ENCODE data around the gene C16orf90. TPM values are rescaled to one million over a fixed set of nuclear protein-coding genes. Genes with fewer than 3 reads are reported as not detected.

C16orf90 gene
- polyA plus RNA-seq, 1 experiment, result not detected

DNA sequence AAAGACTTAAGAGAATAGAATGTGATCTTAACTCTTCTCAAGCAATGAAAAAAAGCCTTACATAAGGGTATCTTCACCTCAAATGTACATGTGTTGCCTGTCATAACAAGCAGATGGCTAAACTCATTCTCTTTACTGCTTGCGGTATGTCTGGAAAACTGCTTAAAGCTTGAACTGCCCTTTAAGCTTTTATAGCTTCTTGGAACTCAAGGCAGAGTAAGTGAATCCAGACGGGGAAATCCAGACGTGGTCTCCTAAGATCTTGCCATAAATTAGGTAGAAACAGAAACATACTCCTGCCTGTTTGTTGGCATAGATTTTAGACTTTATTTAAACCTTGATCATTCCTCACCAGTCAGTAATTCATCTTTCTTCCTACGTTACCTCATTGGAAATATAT lies 25.1 kb upstream of the C16orf90 start:
- Histone ChIP-seq H3K4me3 (ENCODE audit: low read depth, low read length) (no peak overlapping the region), H3K27me3 (ENCODE audit: control insufficient read depth, insufficient read depth, low read length) (no peaks in the 10 kb centered on the region), H3K36me3 (ENCODE audit: control insufficient read depth, insufficient read depth, low read length) (peaks cover 15% of the 10 kb centered on the region)
- ChIA-PET POLR2A (no interaction called here), CTCF (no interaction called here)
- peak; percentile 93 for DNase-seq (ENCODE audit: low read depth)
- TF ChIP-seq, protein P1, sequence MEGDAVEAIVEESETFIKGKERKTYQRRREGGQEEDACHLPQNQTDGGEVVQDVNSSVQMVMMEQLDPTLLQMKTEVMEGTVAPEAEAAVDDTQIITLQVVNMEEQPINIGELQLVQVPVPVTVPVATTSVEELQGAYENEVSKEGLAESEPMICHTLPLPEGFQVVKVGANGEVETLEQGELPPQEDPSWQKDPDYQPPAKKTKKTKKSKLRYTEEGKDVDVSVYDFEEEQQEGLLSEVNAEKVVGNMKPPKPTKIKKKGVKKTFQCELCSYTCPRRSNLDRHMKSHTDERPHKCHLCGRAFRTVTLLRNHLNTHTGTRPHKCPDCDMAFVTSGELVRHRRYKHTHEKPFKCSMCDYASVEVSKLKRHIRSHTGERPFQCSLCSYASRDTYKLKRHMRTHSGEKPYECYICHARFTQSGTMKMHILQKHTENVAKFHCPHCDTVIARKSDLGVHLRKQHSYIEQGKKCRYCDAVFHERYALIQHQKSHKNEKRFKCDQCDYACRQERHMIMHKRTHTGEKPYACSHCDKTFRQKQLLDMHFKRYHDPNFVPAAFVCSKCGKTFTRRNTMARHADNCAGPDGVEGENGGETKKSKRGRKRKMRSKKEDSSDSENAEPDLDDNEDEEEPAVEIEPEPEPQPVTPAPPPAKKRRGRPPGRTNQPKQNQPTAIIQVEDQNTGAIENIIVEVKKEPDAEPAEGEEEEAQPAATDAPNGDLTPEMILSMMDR (IDR thresholded peaks at IDR 0.05; ENCODE audit: insufficient read depth, low read depth, low read length), result no peak

DNA sequence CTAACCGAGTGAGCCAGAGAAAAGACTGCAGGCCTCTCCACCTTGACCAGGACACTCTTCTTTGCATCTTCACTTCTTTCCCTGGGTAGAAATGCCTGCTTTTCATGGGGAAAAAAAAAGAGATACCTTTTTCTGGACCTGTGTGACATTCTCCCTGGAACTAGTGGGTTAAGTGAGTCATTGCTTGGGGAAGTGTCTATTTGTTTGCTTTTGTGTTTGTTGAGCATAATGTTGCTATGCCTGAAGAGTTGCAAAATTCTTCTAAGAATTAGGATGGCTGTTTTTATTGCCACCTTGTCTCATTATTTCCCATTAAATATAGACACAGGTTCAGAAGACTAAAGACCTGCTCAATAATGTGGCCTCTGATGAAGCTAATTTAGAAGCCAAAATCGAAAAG lies 24.3 kb upstream of the C16orf90 start:
- ChIA-PET CTCF (interaction anchor here (1.5 kb wide), 1 partner anchor 18 kb away, joined by 4 read pairs; no protein-coding TSS in a partner anchor), POLR2A (no interaction called here)
- Histone ChIP-seq H3K36me3 (ENCODE audit: control insufficient read depth, insufficient read depth, low read length) (peaks cover 8% of the 10 kb centered on the region), H3K4me3 (ENCODE audit: low read depth, low read length) (no peak overlapping the region), H3K27me3 (ENCODE audit: control insufficient read depth, insufficient read depth, low read length) (no peaks in the 10 kb centered on the region)
- TF ChIP-seq, protein P1 (IDR thresholded peaks at IDR 0.05; ENCODE audit: insufficient read depth, low read depth, low read length), result no peak
- no peak for DNase-seq (ENCODE audit: low read depth)

DNA sequence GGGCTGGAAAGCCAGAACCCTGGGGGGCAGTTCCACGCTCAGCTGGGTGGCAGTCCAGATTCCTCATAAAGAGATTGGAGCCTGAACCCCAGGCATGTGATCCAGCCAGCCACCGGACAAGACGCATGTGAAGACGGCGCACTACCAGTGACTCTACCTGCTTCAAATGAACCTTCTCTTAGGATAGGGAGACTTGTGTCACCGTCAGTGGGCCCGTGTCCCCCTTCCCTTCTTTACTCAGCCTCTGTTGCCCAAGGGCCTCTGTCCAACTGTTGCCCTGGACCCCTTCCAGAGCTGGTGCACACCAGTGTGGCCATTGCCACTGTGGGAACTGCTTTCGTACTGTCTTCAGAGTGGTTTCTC lies 23.7 kb upstream of the C16orf90 start:
- TF ChIP-seq, protein P1 (IDR thresholded peaks at IDR 0.05; ENCODE audit: insufficient read depth, low read depth, low read length), result no peak
- ChIA-PET POLR2A (no interaction called here), CTCF (interaction anchor here (1.5 kb wide), 1 partner anchor 17 kb away, joined by 4 read pairs; no protein-coding TSS in a partner anchor)
- Histone ChIP-seq H3K27me3 (ENCODE audit: control insufficient read depth, insufficient read depth, low read length) (no peaks in the 10 kb centered on the region), H3K36me3 (ENCODE audit: control insufficient read depth, insufficient read depth, low read length) (peaks cover 8% of the 10 kb centered on the region), H3K4me3 (ENCODE audit: low read depth, low read length) (no peak overlapping the region)
- no peak for DNase-seq (ENCODE audit: low read depth)

DNA sequence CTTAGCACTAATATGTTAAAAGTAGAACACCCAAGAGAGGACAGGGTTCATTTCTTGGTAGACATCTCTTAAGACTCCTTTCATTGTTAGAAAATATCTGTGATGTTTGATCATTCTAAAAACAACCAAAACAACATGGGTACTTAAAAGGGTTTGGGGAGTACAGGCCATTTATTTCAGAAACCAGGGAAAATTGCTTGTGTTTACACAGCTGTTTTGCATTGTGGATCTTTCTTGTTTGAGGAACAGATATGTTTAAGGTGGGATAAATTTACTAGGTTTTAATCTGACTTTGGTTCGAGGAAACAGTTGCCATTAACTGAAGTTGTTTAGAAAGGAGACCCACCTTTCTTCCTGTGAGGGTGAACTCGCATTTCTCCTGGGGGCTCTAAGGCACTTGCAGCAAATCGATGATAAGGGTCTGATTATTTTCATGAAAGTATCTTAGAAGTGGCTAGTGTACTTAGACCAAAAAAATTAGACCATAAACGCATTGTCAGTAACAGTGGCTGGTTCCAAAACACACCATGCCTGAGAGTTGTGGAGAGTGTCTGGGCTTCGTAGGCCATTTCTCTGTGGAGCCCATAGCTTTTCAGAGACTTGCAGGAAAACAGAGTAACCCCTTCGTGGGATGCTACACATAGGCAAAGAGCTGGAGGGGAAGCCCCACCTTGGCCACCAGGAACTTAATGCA lies 23.1 kb upstream of the C16orf90 start:
- peaks cover 7% of the 10 kb centered on the region for H3K36me3 ChIP-seq (ENCODE audit: control insufficient read depth, insufficient read depth, low read length)
- ChIA-PET POLR2A (no interaction called here), CTCF (interaction anchor here (1.5 kb wide), 1 partner anchor 17 kb away, joined by 4 read pairs; no protein-coding TSS in a partner anchor)
- no peak for DNase-seq (ENCODE audit: low read depth)
- no peak overlapping the region for H3K4me3 ChIP-seq (ENCODE audit: low read depth, low read length)
- H3K27me3 ChIP-seq (ENCODE audit: control insufficient read depth, insufficient read depth, low read length), result no peaks in the 10 kb centered on the region
- TF ChIP-seq, protein P1 (IDR thresholded peaks at IDR 0.05; ENCODE audit: insufficient read depth, low read depth, low read length), result no peak

DNA sequence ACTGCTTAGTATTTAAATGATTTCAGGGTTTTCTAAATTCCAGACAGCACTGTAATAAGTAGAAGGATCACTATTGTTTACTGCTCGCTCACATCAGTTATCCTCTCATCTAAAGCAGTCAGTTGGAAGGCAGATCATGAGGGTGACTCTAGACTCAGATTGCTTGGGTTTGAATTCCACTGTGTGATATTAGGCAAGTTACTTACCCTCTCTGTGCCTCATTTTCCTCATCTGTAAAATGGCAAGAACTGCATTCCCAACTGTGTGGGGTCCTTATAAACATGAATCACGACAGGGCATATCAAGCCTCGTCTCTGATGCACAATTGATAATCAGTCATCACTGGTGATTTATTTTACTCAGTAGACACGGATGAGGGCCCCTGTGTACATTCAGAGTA lies 20.6 kb upstream of the C16orf90 start:
- H3K4me3 ChIP-seq (ENCODE audit: low read depth, low read length), result no peak overlapping the region
- TF ChIP-seq, protein P1 (IDR thresholded peaks at IDR 0.05; ENCODE audit: insufficient read depth, low read depth, low read length), result no peak
- peaks cover 11% of the 10 kb centered on the region for H3K36me3 ChIP-seq (ENCODE audit: control insufficient read depth, insufficient read depth, low read length)
- ChIA-PET POLR2A (no interaction called here), CTCF (no interaction called here)
- H3K27me3 ChIP-seq (ENCODE audit: control insufficient read depth, insufficient read depth, low read length), result no peaks in the 10 kb centered on the region
- DNase-seq (ENCODE audit: low read depth), result no peak

Data from BJ (cell line).